ENCODE data around the gene USP40.

The USP40 gene

DNA sequence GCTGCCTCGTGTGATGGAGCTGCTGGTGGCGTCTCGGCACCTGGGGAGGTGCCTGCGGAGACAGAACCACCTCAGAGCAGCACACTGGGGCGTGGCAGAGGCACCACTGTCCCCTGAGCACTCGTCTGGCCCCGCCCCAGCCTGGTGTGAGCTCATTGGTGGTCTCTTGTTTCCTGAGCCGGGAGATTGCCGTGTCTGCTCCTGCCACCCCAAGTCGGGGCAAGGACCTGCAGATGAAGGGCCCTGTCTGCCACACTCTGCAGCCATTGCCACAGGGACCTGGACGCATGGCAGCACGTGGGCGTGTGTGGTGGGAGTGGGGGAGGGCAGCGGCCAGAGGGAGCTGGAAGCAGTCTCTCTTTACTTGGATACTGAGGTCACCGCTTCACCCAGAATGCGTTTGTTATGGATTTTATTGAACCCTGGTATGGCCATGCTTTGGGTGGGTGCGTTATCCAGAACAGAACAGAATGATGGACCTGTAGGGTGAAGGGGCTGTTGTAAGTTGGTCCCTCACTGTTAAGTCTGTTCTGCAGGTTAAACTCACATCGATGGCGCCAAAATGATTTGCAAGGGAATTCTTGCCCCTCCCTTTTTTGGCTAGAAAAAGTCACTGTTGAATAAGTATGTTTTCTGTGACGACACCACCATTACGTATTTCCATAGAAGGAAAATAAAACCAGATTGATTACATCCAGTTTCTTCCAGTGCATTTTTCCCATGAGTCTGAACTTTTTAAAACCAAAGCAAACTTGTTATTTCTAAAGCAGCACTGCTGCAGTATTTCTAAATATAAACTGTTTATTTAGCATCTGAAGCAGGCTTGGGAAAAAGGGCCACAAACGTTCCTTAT is 92.0 kb downstream of the USP40 start:
- H3K36me3 ChIP-seq (ENCODE audit: control insufficient read depth, insufficient read depth, low read length) = peaks cover 28% of the 10 kb centered on the region
- TF ChIP-seq, protein P1, sequence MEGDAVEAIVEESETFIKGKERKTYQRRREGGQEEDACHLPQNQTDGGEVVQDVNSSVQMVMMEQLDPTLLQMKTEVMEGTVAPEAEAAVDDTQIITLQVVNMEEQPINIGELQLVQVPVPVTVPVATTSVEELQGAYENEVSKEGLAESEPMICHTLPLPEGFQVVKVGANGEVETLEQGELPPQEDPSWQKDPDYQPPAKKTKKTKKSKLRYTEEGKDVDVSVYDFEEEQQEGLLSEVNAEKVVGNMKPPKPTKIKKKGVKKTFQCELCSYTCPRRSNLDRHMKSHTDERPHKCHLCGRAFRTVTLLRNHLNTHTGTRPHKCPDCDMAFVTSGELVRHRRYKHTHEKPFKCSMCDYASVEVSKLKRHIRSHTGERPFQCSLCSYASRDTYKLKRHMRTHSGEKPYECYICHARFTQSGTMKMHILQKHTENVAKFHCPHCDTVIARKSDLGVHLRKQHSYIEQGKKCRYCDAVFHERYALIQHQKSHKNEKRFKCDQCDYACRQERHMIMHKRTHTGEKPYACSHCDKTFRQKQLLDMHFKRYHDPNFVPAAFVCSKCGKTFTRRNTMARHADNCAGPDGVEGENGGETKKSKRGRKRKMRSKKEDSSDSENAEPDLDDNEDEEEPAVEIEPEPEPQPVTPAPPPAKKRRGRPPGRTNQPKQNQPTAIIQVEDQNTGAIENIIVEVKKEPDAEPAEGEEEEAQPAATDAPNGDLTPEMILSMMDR (IDR thresholded peaks at IDR 0.05; ENCODE audit: insufficient read depth, low read length, poor library complexity, severe bottlenecking) = no peak
- H3K27me3 ChIP-seq (replicated peaks; ENCODE audit: control insufficient read depth, insufficient read depth, low read length) = no peaks in the 10 kb centered on the region
- no peak overlapping the region for H3K4me3 ChIP-seq (replicated peaks; ENCODE audit: low read depth, low read length)
- no peak for DNase-seq (ENCODE audit: extremely low read depth, insufficient read length)

DNA sequence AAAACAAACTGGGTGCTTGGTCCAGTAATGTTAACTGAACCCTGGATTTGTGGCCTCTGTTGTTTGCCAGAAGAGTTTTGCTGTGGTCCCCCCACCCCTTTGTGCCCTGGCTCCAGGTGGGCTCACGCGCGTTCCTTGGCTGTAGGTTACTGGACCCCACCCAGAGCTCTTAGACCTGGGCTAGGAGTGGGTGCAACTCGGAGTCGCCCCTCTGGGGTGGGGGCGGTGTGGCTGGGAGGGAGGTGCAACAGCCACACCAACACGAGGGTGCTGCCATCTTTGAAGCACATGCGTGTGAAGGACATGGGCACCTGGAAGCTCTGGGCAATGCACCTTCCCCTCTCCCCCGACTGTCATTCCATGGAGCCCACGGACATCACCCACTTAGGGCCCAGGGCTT is 92.7 kb downstream of the USP40 start:
- no peaks in the 10 kb centered on the region for H3K27me3 ChIP-seq (replicated peaks; ENCODE audit: control insufficient read depth, insufficient read depth, low read length)
- TF ChIP-seq, protein P1 (IDR thresholded peaks at IDR 0.05; ENCODE audit: insufficient read depth, low read length, poor library complexity, severe bottlenecking) = no peak
- DNase-seq (ENCODE audit: extremely low read depth, insufficient read length) = no peak
- H3K4me3 ChIP-seq (replicated peaks; ENCODE audit: low read depth, low read length) = no peak overlapping the region
- peaks cover 34% of the 10 kb centered on the region for H3K36me3 ChIP-seq (ENCODE audit: control insufficient read depth, insufficient read depth, low read length)

DNA sequence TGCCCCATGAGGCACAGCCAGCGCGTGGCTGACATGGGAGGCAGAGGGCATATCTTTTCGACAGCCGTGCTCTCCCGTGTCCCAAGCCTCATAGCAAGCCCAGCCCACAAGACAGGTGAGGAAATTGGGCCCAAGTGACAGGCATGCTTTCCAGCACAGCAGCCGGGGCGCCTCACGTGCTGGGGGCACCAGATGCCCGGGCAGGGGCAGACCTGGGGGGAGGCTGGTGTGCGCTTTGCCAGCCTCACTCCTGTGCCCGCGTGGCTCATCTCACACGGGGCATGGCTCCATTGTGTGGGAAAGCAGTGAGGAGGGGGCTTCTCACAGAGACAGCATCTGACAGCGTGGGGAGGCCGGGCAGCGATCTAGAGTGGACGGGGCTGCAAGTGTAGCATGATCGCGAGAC is 93.2 kb downstream of the USP40 start:
- H3K4me3 ChIP-seq (replicated peaks; ENCODE audit: low read depth, low read length) = no peak overlapping the region
- peaks cover 39% of the 10 kb centered on the region for H3K36me3 ChIP-seq (ENCODE audit: control insufficient read depth, insufficient read depth, low read length)
- TF ChIP-seq, protein P1 (IDR thresholded peaks at IDR 0.05; ENCODE audit: insufficient read depth, low read length, poor library complexity, severe bottlenecking) = no peak
- DNase-seq (ENCODE audit: extremely low read depth, insufficient read length) = no peak
- no peaks in the 10 kb centered on the region for H3K27me3 ChIP-seq (replicated peaks; ENCODE audit: control insufficient read depth, insufficient read depth, low read length)

DNA sequence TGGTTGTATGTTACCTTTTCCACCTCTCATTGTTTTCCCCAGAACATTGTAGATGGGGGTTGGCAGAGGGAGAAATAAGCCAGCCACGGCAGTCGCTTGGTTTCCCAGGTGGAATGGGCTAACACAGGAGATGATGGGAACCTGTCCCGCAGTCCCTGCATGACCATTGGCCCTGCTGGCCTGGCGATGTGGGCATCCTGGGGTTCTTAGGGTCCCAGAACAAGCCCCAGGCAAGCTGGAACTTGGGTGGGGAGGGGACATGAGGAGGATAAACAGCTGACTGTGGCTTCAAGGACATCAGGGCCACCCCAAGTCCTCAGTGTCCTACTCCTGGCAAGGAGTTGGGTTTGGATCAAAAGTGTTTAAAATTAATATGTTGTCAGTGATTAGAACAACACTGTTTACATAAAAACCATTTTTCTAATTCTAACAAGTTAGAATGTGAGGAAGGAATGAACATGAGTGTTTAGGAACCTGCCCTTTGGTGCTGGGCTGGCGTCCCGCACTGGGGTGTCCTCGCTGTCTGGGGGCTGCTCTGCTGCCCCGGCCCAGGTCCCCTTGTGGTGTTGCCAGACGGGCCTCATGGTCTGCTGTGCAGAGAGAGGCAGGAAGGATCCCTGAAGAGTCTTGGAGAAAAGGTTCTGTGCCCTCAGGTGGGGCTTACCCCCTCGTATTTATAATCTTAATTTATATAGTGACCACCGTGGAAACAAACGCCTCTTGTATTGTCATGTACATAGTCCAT is 95.1 kb downstream of the USP40 start:
- Histone ChIP-seq H3K27me3 (replicated peaks; ENCODE audit: control insufficient read depth, insufficient read depth, low read length) (no peaks in the 10 kb centered on the region), H3K36me3 (ENCODE audit: control insufficient read depth, insufficient read depth, low read length) (peaks cover 48% of the 10 kb centered on the region), H3K4me3 (replicated peaks; ENCODE audit: low read depth, low read length) (no peak overlapping the region)
- no peak for DNase-seq (ENCODE audit: extremely low read depth, insufficient read length)
- TF ChIP-seq, protein P1 (IDR thresholded peaks at IDR 0.05; ENCODE audit: insufficient read depth, low read length, poor library complexity, severe bottlenecking) = no peak

DNA sequence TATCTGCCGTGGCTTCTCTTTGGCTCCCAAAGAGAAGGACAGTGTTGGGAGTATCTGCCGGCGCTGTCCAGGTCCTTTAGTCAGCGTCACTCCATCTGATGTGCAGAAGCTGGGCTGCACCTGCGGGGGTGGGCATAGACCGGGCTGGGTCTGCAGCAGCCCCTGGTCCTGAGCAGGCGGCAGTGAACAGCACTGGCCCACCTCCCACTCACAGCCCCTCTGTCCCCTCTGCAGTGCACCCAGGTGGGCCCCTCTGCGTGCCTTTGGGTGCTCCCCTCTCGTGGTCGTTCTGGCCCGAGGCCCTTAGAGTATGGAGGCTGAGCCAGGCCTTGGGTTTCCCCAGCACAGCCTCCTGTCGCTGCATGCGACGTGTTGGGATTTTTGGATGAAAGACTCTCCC is 95.7 kb downstream of the USP40 start:
- H3K27me3 ChIP-seq (replicated peaks; ENCODE audit: control insufficient read depth, insufficient read depth, low read length) = no peaks in the 10 kb centered on the region
- peaks cover 44% of the 10 kb centered on the region for H3K36me3 ChIP-seq (ENCODE audit: control insufficient read depth, insufficient read depth, low read length)
- no peak for DNase-seq (ENCODE audit: extremely low read depth, insufficient read length)
- no peak overlapping the region for H3K4me3 ChIP-seq (replicated peaks; ENCODE audit: low read depth, low read length)
- TF ChIP-seq, protein P1 (IDR thresholded peaks at IDR 0.05; ENCODE audit: insufficient read depth, low read length, poor library complexity, severe bottlenecking) = no peak
